CD4-positive, alpha-beta T cell treated with Interferon gamma for 1 hour (primary cell): ENCODE measurements around the gene ALAS1.

ENCODE experiments used
- DNase-seq: peaks from one replicate; pipeline ENCODE4 v3.0.0-alpha.2; 2020

The ALAS1 gene

GRCh38 chr3:52256159-52256558 is 58.2 kb downstream of the ALAS1 start:
- DNase-seq, result no peak

- DNase-seq, result no peak
Observed at GRCh38 chr3:52256622-52257021, 58.7 kb downstream of the ALAS1 start.

GRCh38 chr3:52257911-52258310 is 60.0 kb downstream of the ALAS1 start:
- DNase-seq, result no peak

- no peak for DNase-seq
Observed at GRCh38 chr3:52259035-52259434, 61.1 kb downstream of the ALAS1 start.

- DNase-seq, result no peak
Observed at GRCh38 chr3:52259448-52259847, 61.5 kb downstream of the ALAS1 start.

- DNase-seq, result no peak
Observed at GRCh38 chr3:52262447-52262846, 64.5 kb downstream of the ALAS1 start.
